Stimulated activated CD4-positive, alpha-beta T cell treated with anti-CD3 and anti-CD28 coated beads, TNF-alpha, amount 100 ng/mL, for 1 hour (primary cell): ENCODE measurements around the gene NADSYN1.

Source experiments
- DNase-seq, 3 donors: peaks; one replicate each; pipeline ENCODE4 v3.0.0-alpha.2; 2020; ENCODE audit warnings: low read depth in 3 of 3, low spot score in 1 of 3

Gene NADSYN1

GRCh38 chr11:71544525-71545214 lies 91.7 kb downstream of the NADSYN1 start:
- no peak for DNase-seq

- DNase-seq, result no peak
These were observed 92.5 kb downstream of the NADSYN1 start for GRCh38 chr11:71545405-71545966.

GRCh38 chr11:71548120-71548519 lies 95.1 kb downstream of the NADSYN1 start, which contains the start of gene KRTAP5-9:
Gene KRTAP5-9 (plus strand): TSS chr11:71548420. CDS start chr11:71548658, 238 bp downstream.
- no peak for DNase-seq

- no peak for DNase-seq
These were observed 95.7 kb downstream of the NADSYN1 start for GRCh38 chr11:71548716-71549151.
